ENCODE data around the gene WNT9B.

The WNT9B gene

GRCh38 chr17:46915596-46915995 lies 64.2 kb downstream of the WNT9B start:
- Histone ChIP-seq H3K27me3 (ENCODE audit: insufficient read depth, low read depth) (no peaks in the 10 kb centered on the region), H4K20me1 (ENCODE audit: insufficient read depth) (no peaks in the 10 kb centered on the region), H3K9ac (no peak overlapping the region), H3K4me1 (ENCODE audit: low read depth, poor library complexity, severe bottlenecking) (peaks cover 5% of the 10 kb centered on the region), H3K27ac (no peak overlapping the region), H3K4me3 (IDR thresholded peaks at IDR 0.05; ENCODE audit: insufficient read depth, low read depth, low read length) (no peak overlapping the region), H3K79me2 (ENCODE audit: insufficient read depth, low read depth) (no peaks in the 10 kb centered on the region), H2AFZ (ENCODE audit: low read depth) (no peak overlapping the region), H3K4me2 (no peak overlapping the region), H3K36me3 (ENCODE audit: insufficient read depth) (no peaks in the 10 kb centered on the region)
- TF ChIP-seq CTCF (conservative IDR thresholded peaks at IDR 0.05; ENCODE audit: low read depth, low read length) = no peak

GRCh38 chr17:46916211-46916610 lies 64.8 kb downstream of the WNT9B start:
- no peaks in the 10 kb centered on the region for H3K36me3 ChIP-seq (ENCODE audit: insufficient read depth)
- no peaks in the 10 kb centered on the region for H3K27me3 ChIP-seq (ENCODE audit: insufficient read depth, low read depth)
- TF ChIP-seq CTCF (conservative IDR thresholded peaks at IDR 0.05; ENCODE audit: low read depth, low read length) = no peak
- no peak overlapping the region for H3K4me3 ChIP-seq (IDR thresholded peaks at IDR 0.05; ENCODE audit: insufficient read depth, low read depth, low read length)
- H2AFZ ChIP-seq (ENCODE audit: low read depth) = no peak overlapping the region
- H3K79me2 ChIP-seq (ENCODE audit: insufficient read depth, low read depth) = no peaks in the 10 kb centered on the region
- peaks cover 5% of the 10 kb centered on the region for H3K4me1 ChIP-seq (ENCODE audit: low read depth, poor library complexity, severe bottlenecking)
- no peaks in the 10 kb centered on the region for H4K20me1 ChIP-seq (ENCODE audit: insufficient read depth)
- H3K9ac ChIP-seq = no peak overlapping the region
- no peak overlapping the region for H3K4me2 ChIP-seq
- no peak overlapping the region for H3K27ac ChIP-seq

GRCh38 chr17:46916623-46917022 lies 65.2 kb downstream of the WNT9B start:
- no peaks in the 10 kb centered on the region for H3K36me3 ChIP-seq (ENCODE audit: insufficient read depth)

GRCh38 chr17:46917041-46917440 lies 65.7 kb downstream of the WNT9B start:
- H3K79me2 ChIP-seq (ENCODE audit: insufficient read depth, low read depth) = no peaks in the 10 kb centered on the region
- H3K27ac ChIP-seq = no peak overlapping the region
- TF ChIP-seq CTCF (conservative IDR thresholded peaks at IDR 0.05; ENCODE audit: low read depth, low read length) = no peak
- H3K27me3 ChIP-seq (ENCODE audit: insufficient read depth, low read depth) = no peaks in the 10 kb centered on the region
- H3K4me3 ChIP-seq (IDR thresholded peaks at IDR 0.05; ENCODE audit: insufficient read depth, low read depth, low read length) = no peak overlapping the region
- H3K36me3 ChIP-seq (ENCODE audit: insufficient read depth) = no peaks in the 10 kb centered on the region
- no peaks in the 10 kb centered on the region for H4K20me1 ChIP-seq (ENCODE audit: insufficient read depth)
- no peak overlapping the region for H3K4me2 ChIP-seq
- no peak overlapping the region for H2AFZ ChIP-seq (ENCODE audit: low read depth)
- H3K9ac ChIP-seq = no peak overlapping the region
- peaks cover 5% of the 10 kb centered on the region for H3K4me1 ChIP-seq (ENCODE audit: low read depth, poor library complexity, severe bottlenecking)

More at GRCh38 chr17:46916623-46917022, 65.2 kb downstream of the WNT9B start:
- no peak overlapping the region for H3K4me2 ChIP-seq
- H3K4me1 ChIP-seq (ENCODE audit: low read depth, poor library complexity, severe bottlenecking) = peaks cover 5% of the 10 kb centered on the region
- H2AFZ ChIP-seq (ENCODE audit: low read depth) = no peak overlapping the region
- no peak overlapping the region for H3K9ac ChIP-seq
- no peak overlapping the region for H3K4me3 ChIP-seq (IDR thresholded peaks at IDR 0.05; ENCODE audit: insufficient read depth, low read depth, low read length)
- no peak for TF ChIP-seq CTCF (conservative IDR thresholded peaks at IDR 0.05; ENCODE audit: low read depth, low read length)
- H3K27me3 ChIP-seq (ENCODE audit: insufficient read depth, low read depth) = no peaks in the 10 kb centered on the region
- no peak overlapping the region for H3K27ac ChIP-seq
- H3K79me2 ChIP-seq (ENCODE audit: insufficient read depth, low read depth) = no peaks in the 10 kb centered on the region
- no peaks in the 10 kb centered on the region for H4K20me1 ChIP-seq (ENCODE audit: insufficient read depth)
